ENCODE measurements around the gene RIN3.

DNA sequence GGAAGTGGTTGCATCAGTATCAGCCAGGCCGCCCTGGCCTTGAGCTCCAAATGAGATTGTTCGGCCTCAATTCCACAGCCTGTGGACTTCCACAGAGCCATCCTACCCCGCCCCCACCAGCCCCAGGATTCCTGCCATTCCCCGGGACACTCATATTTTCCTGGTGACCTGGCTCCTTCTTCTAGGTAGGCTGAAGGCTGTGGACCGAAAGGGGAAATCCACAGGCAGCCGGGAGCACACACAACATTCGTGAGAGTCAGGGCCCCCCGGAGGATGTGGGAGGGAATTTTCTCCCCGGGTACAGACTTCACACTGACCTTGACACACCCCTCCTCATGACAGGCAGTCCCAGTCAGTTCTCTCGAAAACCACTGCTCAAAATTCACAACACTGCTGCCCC lies 39.9 kb downstream of the RIN3 start:
- TF ChIP-seq CTBP1 (IDR thresholded peaks at IDR 0.05; ENCODE audit: borderline replicate concordance) (no peak), FOXK2 (IDR thresholded peaks at IDR 0.05) (no peak), SUZ12 (IDR thresholded peaks at IDR 0.05) (no peak), ELF4 (IDR thresholded peaks at IDR 0.05) (no peak), LEF1 (IDR thresholded peaks at IDR 0.05; ENCODE audit: borderline replicate concordance) (no peak), BHLHE40 (IDR thresholded peaks at IDR 0.05; ENCODE audit: borderline replicate concordance) (no peak)
- TF ChIP-seq, protein P1, sequence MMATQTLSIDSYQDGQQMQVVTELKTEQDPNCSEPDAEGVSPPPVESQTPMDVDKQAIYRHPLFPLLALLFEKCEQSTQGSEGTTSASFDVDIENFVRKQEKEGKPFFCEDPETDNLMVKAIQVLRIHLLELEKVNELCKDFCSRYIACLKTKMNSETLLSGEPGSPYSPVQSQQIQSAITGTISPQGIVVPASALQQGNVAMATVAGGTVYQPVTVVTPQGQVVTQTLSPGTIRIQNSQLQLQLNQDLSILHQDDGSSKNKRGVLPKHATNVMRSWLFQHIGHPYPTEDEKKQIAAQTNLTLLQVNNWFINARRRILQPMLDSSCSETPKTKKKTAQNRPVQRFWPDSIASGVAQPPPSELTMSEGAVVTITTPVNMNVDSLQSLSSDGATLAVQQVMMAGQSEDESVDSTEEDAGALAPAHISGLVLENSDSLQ (IDR thresholded peaks at IDR 0.05) = no peak
